HG02642 (cell line): ENCODE measurements around the gene RAD1.
"Not testable (repeated sequence)": the region's sequence is repeated elsewhere in the genome, so short reads cannot be mapped to it uniquely, and the experiment has no call there.

Experiments used
- ATAC-seq: cut with Tn5 transposase; IDR thresholded peaks from one replicate; pipeline ENCODE4 v1.9.1; 2021; ENCODE audit warnings: mild to moderate bottlenecking; ENCODE audit not compliant: unreplicated experiment, poor library complexity

Gene RAD1, protein sequence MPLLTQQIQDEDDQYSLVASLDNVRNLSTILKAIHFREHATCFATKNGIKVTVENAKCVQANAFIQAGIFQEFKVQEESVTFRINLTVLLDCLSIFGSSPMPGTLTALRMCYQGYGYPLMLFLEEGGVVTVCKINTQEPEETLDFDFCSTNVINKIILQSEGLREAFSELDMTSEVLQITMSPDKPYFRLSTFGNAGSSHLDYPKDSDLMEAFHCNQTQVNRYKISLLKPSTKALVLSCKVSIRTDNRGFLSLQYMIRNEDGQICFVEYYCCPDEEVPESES

DNA sequence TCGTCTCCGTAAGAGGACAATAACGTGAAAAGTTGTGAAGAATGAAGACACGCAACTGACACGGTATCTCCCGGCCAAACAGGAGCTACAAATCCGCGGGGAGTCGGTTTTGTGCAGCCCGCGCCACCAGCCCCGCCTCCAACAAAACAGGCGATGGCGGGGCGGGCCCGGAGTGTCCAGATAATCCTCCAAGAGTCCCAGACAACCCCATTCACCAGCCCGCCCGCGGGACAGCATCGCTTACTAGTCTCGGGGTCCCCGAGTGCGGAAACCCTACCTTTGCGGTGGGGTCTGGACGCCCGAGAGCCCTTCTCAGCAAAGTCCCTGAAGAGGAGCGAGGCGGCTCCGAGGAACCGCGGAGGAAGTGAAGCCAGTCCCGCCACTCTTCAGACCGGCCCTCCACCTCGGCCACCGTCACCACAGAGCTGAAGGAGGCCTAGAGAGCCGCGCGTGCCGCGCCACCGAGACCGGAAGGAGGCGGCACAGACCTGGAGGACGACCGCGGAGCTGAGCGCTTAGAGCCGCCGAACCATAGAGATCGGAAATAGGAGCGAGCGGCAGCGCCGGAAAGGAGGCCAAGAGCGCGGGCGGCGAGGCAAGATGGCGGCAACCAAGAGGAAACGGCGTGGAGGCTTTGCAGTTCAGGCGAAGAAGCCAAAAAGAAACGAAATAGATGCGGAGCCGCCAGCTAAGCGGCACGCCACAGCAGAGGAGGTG, at the start of gene RAD1, which contains the start of gene BRIX1:
Gene RAD1, minus strand, starts transcription at position 366 of the 717 bp plus-strand sequence. CDS start 612 bp downstream, outside the sequence.
Gene BRIX1, plus strand, starts transcription at position 573 of the 717 bp plus-strand sequence. Its CDS starts 28 bp downstream, at position 601.
- peak; percentile 99 for ATAC-seq

DNA sequence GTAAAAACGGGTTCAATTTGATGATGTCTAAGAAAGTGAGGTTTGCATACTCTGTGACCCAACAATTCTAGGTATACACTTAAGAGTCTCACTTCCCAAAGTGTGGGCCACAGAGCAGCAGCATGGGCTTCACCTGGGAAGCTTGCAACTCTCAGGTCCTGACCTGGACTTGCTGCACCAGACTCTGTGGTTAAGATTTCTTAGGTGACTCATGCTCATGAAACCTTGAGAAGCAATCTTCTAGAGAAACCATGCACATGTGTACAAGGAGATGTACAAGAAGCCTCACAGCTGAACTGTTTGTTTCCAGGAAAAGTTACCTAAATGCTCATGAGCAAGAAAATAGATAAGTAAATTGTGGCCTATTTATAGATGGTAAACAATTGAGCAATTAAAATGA, 44.0 kb upstream of the RAD1 start:
- peak; percentile 93 for ATAC-seq

DNA sequence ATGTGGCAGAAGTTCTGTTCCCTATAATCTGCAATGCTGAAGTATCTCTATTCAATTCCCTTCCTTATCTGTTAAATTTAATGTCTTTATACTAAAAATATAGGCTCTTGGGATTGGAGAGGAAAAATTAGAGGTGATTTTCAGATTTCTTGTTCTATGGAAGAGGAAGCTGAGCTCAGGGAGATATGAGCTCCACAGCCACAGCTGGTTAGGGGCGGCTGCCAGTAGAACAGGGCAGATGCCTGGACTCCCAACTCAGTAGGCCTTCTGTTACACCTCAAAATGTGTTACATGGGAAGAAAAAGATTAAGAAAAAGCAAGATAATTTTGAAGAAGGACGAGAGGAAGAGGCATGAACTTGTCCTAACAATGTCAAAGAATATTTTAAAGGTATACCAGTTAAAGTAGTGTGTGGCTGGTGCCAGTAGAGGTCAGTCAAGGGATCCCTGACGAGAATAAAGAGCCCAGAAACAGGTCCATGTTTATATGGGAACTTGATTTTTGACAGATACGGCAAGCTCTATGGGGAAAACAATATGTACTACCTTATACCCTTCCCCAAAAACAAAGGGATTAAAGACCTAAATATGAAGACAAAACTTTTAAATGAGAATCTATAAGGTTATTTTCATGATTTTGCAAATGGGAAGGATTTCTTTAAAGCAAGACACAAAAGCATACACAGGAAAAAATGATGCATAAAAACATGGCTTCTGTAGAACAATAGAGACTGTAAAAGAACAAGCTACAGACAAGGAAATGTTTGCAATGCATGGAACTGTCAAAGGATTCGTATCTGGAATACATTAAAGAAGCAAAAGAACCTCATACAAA, 42.8 kb upstream of the RAD1 start:
- peak; percentile 50 for ATAC-seq

DNA sequence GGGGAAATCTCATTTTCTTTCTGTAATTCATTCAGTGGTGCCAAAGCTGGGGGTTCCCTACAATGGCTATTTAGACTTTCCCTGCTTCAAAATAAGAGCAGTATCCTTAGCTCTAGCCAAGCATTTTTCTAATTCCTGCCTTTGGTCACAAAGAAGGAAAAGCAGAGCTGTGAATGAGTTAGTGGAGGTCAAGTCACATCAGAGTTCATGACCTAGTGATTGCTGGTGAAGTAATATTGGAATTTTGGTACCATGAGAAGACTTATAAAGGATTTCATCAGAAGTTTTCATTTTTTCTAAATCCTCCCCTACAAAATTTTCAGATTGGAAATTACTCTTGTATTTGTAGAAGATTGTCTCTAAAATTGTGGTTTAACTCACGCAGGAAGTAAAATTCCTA, 42.0 kb upstream of the RAD1 start:
- no peak for ATAC-seq

DNA sequence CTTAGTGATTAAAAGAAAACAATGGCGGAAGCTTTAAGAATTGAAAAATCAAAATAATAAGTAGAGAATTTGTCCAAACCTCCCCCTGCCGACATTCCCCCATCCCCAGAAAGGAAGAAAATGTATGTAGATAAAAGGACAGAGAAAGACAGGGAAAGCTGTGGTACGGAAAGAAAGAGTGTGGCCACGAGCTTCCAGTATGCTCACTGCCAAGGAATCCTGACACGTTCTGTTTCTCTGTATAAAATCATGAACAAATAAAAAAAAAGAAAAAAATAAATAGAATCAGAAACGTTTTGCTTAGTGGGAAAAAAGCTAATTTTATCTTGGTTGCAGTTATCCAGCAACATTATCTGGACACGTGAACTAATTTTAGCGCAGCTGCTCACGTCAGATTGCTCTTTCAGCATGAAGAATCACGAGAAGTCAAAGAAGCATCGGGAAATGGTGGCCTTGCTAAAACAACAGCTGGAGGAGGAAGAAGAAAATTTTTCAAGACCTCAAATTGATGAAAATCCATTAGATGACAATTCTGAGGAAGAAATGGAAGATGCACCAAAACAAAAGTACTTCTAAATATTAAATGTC, 29.2 kb upstream of the RAD1 start:
- no peak for ATAC-seq

DNA sequence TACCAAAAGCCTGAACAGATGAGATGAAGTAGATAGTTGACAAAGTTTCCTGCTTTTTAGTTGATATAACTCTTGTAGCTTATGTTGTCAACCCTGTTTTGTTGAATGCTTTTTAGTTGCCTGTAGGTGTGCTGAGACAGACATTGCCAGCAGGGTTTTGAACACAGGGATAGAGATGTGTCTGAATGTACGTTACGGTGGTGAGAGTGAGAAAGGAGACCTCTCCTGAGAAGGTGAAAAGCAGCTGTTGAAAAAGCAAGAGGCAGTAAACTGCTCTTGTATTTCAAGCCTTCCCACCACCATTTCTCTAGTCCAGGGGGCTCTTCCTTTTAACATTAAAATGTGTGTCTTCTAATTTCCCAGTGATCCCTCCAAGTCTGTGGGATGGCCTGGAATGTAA, 28.7 kb upstream of the RAD1 start:
- no peak for ATAC-seq

DNA sequence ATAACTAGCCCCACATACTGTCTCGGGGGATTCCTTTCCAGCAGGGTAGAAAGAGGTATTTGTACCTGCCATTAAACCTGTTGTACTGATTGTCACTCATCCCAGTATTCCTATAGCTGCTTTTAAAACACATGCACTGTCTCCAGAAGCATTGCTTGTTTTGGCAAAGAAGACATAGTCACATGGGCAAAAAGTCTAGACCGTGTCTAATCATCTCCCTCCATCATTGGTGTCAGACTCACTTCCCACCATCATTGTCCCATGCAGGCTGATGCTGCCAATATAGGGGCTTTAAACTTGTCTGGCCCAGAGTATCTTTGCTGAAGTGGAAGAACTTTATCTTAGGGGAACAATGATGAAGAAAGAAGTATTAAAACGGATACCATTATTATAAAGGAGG, 26.6 kb upstream of the RAD1 start:
- ATAC-seq: no peak

DNA sequence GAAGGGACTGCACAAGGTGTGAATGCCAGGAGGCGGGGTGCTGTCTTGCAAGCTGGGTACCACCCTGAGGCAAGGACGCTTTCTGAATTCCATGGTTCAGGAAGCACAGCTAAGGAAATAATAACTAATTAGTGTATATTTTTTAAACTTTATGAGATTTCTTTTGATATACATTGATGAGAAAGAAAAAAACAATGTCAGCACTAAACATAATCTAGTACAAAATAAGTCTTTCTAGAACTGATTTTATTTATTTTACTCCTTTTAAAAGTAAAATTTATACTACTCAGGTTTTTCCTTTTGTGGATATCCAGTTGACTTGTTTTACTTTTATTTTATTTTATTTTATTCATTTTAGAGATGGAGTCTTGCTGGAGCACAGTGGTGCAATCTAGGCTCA, 17.6 kb upstream of the RAD1 start:
- ATAC-seq: no peak

DNA sequence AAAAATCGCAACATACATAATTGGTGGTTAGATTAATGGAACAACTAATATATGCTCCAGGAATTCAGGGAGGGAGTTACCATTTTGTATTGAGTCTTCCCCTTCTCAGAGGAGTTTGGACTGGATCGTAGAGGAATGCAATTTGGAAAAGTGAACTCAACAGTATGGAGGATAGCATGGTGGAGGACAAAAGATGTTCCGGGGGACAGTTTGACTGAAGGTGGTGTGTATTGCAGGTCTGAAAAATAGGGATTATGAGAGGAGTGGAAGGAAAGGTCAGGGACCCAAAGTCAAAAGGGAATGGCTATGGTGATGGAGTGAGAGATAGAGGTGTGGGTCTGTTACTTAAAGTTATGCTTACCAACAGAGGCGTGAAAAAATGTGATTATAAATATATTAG, 15.6 kb upstream of the RAD1 start:
- no peak for ATAC-seq

DNA sequence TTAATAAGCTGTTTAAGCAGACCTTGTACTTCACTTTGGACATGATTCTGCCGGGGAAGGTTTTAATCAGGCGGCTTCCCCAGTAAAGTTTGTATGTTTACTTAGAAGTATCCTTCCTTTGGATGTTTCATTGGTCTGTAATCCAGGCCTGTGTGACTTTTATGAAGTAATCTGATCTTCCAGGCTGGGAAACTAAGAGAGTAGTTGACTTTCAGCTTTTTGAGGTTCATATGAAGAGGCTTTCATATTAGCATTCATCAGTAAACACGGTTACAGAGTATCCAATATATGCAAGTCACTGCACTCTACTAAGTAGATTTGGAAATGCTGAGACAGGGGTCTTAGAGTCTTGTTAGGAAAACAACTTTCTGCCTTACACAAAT, 15.1 kb upstream of the RAD1 start:
- ATAC-seq: no peak

DNA sequence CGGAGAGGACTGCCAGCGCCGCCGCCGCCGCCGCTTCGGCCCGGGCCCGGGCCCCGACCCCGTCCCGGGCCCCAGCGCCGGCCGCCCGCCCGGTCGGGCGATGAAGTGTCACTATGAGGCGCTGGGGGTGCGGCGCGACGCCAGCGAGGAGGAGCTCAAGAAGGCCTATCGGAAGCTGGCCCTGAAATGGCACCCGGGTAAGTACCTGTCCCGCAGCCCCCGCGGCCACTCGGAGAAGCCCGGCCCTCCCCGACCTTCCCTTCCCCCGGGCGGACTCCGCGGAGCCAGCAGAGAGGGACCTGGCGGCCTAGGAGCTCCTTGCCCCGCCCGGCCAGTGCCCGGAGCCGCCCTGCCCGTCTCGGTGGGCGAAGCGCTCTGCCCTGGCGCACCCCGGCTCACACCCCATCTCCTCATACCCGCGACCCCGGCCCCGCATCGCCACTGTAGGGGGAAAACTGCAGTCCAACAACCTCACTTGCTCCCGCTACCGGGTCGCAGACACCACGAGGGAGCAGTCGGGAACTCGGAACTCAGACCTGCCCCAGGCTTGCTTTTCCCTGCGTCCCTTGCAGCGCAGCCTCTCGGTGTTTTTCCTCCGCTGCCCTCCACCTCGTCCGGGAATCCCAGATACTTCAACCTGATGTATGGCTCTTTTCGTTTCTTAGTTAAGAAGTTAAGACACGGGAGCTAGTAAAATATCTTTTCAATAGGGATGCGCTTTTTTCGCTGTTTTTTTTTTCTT, 14.6 kb upstream of the RAD1 start:
- peak; percentile 80 for ATAC-seq

DNA sequence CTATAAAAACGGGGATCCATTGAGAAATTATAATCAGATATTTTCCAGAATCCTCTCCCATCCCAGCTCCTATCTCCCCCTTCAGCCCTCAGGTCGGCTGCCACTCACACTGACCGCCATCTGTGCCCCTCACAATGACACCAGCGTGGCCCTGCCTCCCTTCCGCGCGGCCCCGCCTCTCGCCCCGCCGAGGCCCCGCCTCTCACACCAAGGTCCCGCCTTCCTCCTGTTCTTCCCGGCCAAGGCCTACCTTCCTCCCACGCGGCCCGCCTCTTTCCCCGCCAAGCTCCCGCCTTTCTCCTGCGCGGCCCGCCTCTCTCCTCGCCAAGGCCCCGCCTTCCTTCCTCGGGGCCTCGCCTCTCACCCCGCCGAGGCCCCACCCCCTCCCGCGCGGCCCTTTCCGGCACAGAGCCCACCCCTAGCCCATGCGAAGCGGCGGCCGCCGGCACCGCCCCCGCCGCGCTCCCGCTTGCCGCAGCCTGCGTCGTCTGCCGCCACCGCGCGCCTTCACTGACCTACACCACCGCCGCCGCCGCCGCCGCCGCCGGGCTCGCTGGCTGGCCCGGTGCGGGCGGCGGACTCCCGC, 13.9 kb upstream of the RAD1 start, which contains the start of gene DNAJC21:
Gene DNAJC21, plus strand, starts transcription at position 426 of the 586 bp plus-strand sequence. CDS start 261 bp downstream, outside the sequence.
- ATAC-seq: peak; percentile 89

DNA sequence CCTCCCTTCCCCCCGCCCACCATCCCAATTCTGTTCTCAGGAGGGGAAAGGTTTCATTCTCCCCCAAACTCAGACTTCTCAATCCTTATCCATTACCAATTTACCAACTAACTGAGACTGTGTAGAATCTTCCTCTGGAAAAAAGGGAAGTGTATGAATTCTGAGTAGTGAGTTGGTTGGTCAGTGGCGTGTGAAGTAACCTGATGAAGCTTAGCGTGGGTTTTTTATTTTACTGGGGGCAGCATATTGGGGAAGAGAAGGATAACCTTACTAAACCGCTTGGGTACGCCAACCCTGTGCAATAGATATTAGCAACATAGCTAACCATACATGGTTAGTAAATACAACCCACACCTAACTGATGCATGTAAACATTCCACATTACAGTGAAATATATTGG, 13.0 kb upstream of the RAD1 start:
- ATAC-seq: no peak

DNA sequence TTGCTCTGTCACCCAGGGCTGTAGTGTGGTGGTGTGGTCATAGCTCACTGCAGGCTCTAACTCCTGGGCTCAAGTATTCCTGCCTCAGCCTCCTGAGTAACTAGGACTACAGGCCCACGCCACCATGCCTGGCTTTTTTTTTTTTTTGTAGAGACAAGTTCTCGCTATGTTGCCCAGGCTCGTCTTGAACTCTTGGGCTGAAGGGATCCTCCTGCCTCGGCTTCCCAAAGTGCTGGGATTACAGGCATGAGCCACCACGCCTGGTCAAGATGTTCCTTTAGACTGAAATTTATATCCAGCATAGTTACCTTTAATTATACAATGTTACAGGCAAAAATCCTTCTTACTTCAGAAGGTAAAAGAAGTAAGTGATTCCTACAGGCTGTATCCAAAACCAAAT, 12.5 kb upstream of the RAD1 start:
- no peak for ATAC-seq

DNA sequence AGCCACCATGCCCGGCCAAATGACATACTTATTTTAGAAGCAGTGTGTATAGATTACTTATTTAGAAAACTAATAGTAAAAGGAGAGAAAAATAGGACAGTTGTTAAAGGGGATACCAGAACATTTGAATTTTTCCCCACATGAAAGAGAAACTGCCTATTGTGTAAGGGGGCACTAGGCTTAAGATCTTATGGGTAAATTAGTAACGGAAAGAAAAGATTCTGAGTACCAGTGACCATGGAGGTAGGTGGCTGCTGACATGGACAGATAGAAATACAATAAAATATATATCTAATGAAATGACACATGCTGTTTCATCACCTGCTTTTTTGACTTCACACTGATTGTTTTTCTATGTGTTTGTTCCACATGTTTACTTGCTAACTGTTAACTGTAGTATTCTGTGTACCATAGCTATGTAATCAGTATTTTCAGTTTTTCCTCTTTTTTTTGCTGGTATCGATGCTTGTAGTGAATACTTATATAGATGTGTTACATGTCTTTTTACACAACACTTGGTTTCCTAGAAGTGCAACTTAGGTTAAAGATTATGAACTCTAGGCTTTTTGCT, 11.1 kb upstream of the RAD1 start:
- no peak for ATAC-seq

DNA sequence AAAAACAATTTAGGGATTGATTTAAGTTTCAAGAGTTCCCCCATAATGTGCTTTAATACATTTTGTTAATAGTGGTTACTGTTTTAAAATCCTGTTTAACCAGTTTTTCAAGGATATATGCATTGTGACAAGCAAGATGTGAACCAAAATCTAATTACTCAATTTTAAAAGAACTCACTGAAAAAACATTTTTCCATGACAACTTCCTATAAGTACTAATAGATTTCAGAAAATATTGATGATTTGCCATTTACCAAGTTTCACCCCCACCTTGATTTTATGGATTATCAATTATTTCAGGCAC, 9.1 kb upstream of the RAD1 start:
- no peak for ATAC-seq

DNA sequence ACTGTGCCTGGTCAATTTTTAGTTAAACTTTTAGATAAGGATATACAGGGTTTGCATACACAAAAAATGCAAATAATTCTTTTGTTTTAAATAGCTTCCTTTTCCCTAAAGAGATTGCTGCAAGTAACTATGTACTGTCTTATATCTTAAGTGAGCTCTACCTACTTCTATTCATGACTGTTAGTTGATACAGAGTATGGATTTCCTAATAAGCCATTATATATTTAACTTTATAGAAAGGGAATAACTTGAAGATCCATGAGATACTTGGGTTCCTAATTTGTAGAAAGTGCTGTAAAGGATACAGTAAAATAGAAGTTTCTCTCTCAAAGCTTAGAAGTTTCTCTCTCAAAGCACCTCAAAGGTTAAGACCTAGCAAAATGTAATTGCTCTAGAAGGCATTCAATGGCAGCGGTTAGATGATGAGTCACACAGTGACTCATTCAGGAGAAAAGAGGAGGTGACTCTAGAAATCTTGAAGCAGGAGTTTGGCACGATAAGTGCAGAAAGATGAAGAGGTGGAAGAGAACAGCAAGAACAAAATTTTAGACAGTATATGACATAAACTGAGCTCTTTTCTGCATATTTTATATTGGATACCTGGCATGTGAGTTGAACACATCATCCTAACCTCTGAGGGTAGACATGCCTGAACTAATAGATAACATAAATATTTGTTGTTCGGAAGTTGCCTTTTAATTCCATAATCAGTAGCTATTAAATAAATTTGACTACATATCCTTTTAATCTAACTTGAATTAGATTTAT, 8.6 kb upstream of the RAD1 start:
- ATAC-seq: peak; percentile 65

DNA sequence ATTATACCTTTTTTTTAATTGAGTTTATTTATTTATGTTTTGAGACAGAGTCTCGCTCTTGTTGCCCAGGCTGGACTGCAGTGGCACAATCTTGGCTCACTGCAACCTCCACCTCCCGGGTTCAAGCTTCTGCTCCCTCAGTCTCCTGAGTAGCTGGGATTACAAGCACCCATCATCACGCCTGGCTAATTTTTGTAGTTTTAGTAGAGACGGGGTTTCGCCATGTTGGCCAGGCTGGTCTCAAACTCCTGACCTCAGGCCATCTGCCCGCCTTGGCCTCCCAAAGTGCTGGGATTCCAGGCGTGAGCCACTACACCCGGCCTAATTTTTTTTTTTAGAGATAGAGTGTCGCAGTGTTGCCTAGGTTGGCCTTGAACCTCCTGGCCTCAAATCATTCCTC, 8.0 kb upstream of the RAD1 start:
- not testable (repeated sequence) for ATAC-seq

DNA sequence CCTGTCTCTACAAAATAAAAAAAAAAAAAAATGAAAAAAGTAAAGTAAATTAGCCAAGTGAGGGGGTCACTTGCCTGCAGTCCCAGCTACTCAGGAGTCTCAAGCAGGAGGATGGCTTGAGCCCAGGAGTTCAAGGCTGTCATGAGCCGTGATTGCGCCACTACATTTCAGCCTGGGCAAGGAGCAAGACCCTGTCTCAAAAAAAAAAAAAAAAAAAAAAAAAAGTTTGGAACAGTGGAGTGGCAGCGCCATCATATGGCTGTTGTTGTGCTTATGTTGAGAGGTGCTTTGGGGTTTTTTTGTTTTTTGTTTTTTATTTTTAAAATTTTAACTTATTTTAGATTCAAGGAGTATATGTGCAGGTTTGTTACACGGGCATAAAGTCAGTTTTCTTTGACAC, 3.8 kb upstream of the RAD1 start:
- ATAC-seq: no peak
